HL-60 (cell line): ENCODE measurements around the gene DNM3.
A peak's percentile ranks its signal among the peaks of the same experiment; 100 is the strongest.

Experiments
- DNase-seq, 2 experiments: peaks; one replicate each; pipeline ENCODE4 v3.0.0-alpha.2; 2010 to 2020; ENCODE audit warnings: low read depth in 1 of 2, low spot score in 1 of 2
- H3K27ac ChIP-seq: fragments of 250-450 bp; sonication (Bioruptor Pico); replicated peaks from 2 replicates; pipeline ENCODE4 v1.5.1; 2020; ENCODE audit warnings: mild to moderate bottlenecking, moderate library complexity
- H3K27me3 ChIP-seq: fragments of 250-450 bp; sonication (Bioruptor Pico); 2 replicates; pipeline ENCODE4 v1.5.1; 2021; ENCODE audit warnings: mild to moderate bottlenecking, moderate library complexity; ENCODE audit not compliant: insufficient read depth, poor library complexity, severe bottlenecking
- H3K4me3 ChIP-seq: replicated peaks from 2 replicates; pipeline ENCODE4 v1.5.1; 2011; ENCODE audit warnings: mild to moderate bottlenecking, control low read depth, low read length; ENCODE audit not compliant: insufficient read depth
- GABPA ChIP-seq: IDR thresholded peaks from 2 replicates; pipeline ENCODE4 v1.6.1; 2012; ENCODE audit warnings: low read depth
- POLR2AphosphoS5 ChIP-seq: IDR thresholded peaks from 2 replicates; pipeline ENCODE4 v1.6.1; 2012; ENCODE audit warnings: low read depth
- SPI1 ChIP-seq: IDR thresholded peaks from 2 replicates; pipeline ENCODE4 v1.6.1; 2012; ENCODE audit warnings: low read depth, mild to moderate bottlenecking, borderline replicate concordance
- TF ChIP-seq, protein P1 (sequence below): IDR thresholded peaks from 2 replicates; pipeline ENCODE4 v1.6.1; 2012; ENCODE audit warnings: low read depth; ENCODE audit not compliant: insufficient replicate concordance
- TF ChIP-seq, protein P2 (sequence below): IDR thresholded peaks from one replicate; pipeline ENCODE4 v1.5.1; 2011; ENCODE audit warnings: low read length, control low read depth, inconsistent platforms; ENCODE audit not compliant: insufficient read depth

The DNM3 gene

DNA sequence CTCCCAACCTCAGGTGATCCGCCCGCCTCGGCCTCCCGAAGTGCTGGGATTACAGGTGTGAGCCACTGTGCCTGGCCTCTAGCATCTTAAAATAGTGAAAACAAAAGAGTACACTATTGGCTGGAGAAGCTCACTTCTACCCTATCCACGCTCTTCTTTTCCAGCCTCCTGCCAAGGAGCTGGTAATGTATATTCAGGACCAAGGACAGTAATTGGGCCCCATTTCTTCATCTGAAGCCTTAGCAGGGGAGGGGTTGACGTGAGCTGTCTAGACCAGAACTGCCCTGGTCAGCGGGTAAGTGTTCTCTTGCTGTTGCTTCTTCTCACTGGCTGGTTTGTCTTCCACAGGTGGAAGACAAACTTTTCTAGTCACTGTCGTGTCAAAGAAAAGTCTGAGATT is 70.2 kb downstream of the DNM3 start:
- Histone ChIP-seq H3K27ac (no peak overlapping the region), H3K27me3 (no peaks in the 10 kb centered on the region), H3K4me3 (no peak overlapping the region)
- TF ChIP-seq, protein P1, sequence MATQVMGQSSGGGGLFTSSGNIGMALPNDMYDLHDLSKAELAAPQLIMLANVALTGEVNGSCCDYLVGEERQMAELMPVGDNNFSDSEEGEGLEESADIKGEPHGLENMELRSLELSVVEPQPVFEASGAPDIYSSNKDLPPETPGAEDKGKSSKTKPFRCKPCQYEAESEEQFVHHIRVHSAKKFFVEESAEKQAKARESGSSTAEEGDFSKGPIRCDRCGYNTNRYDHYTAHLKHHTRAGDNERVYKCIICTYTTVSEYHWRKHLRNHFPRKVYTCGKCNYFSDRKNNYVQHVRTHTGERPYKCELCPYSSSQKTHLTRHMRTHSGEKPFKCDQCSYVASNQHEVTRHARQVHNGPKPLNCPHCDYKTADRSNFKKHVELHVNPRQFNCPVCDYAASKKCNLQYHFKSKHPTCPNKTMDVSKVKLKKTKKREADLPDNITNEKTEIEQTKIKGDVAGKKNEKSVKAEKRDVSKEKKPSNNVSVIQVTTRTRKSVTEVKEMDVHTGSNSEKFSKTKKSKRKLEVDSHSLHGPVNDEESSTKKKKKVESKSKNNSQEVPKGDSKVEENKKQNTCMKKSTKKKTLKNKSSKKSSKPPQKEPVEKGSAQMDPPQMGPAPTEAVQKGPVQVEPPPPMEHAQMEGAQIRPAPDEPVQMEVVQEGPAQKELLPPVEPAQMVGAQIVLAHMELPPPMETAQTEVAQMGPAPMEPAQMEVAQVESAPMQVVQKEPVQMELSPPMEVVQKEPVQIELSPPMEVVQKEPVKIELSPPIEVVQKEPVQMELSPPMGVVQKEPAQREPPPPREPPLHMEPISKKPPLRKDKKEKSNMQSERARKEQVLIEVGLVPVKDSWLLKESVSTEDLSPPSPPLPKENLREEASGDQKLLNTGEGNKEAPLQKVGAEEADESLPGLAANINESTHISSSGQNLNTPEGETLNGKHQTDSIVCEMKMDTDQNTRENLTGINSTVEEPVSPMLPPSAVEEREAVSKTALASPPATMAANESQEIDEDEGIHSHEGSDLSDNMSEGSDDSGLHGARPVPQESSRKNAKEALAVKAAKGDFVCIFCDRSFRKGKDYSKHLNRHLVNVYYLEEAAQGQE, result peak; percentile 90
- TF ChIP-seq, protein P2, sequence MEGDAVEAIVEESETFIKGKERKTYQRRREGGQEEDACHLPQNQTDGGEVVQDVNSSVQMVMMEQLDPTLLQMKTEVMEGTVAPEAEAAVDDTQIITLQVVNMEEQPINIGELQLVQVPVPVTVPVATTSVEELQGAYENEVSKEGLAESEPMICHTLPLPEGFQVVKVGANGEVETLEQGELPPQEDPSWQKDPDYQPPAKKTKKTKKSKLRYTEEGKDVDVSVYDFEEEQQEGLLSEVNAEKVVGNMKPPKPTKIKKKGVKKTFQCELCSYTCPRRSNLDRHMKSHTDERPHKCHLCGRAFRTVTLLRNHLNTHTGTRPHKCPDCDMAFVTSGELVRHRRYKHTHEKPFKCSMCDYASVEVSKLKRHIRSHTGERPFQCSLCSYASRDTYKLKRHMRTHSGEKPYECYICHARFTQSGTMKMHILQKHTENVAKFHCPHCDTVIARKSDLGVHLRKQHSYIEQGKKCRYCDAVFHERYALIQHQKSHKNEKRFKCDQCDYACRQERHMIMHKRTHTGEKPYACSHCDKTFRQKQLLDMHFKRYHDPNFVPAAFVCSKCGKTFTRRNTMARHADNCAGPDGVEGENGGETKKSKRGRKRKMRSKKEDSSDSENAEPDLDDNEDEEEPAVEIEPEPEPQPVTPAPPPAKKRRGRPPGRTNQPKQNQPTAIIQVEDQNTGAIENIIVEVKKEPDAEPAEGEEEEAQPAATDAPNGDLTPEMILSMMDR, result no peak
- no peak for DNase-seq

DNA sequence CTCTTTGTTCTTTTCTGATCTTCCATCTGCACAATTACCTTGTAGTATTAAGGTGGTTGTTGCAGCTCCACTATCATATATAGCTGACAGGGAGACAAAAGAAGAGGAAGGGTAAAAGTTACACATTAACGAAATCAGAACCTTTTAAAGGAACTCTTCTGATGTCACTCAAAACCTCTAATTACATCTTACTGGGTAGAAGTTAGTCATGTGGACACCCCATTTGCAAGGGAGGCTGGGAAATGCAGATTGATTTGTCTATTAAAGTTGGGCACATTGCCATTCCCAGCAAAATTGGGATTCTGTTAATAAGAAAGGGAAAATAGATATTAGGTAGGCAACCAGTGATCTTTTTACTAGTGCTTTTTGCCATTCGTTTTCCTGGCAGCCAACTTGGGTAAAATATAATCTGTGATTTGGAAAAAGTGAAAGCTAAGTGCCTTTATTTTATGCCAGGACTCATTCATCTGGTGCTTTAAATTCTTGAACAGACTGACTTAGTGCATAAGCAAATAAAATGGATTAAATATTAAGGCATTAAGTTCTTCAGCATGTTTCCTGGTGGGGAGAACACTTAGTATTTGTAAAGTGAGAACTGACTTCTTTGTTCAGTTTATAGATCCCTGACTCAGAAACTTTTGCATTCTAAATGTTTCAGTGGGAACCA is 71.3 kb downstream of the DNM3 start:
- Histone ChIP-seq H3K27ac (no peak overlapping the region), H3K27me3 (no peaks in the 10 kb centered on the region), H3K4me3 (no peak overlapping the region)
- TF ChIP-seq, protein P2, result no peak
- TF ChIP-seq, protein P1, result no peak
- TF ChIP-seq POLR2AphosphoS5, result no peak
- TF ChIP-seq GABPA, result no peak
- no peak for TF ChIP-seq SPI1
- no peak for DNase-seq

DNA sequence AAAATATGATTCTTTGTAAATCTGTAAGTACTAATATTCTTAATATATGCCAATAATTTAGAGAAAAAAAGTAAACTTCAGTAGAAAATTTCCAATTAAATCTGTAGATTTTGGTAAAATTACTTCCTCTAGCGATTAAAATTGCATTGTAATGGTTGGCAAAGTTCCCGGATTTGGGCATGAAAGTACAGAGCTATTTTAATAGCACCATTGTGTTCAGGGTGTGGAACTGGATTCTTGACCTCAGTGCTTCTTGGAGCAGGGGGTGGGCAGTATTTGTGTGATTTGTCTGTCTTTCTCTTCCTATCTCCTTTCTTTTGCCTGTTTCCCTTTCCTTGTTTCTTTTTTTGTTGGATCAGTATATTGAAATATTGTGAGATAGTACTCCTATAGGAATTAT is 72.1 kb downstream of the DNM3 start:
- no peak overlapping the region for H3K27ac ChIP-seq

More for the DNA sequence above, 72.1 kb downstream of the DNM3 start:
- no peaks in the 10 kb centered on the region for H3K27me3 ChIP-seq
- no peak for DNase-seq
- TF ChIP-seq, protein P2, result no peak
- TF ChIP-seq, protein P1, result no peak
- TF ChIP-seq GABPA (no peak), POLR2AphosphoS5 (no peak), SPI1 (no peak)
- H3K4me3 ChIP-seq, result no peak overlapping the region
